SK-N-SH (cell line): ENCODE results near the gene AGBL4. TPM values are rescaled to one million over a fixed set of nuclear protein-coding genes. Genes with fewer than 3 reads are reported as not detected.

Source experiments
- CTCF ChIA-PET: fragments of 300-600, 350-600 bp; formaldehyde crosslinking; extraction: SDS; loops from one replicate; lab custom pipeline; 2021; lab: Yijun Ruan, JAX
- POLR2A ChIA-PET: fragments of 350-600 bp; sonication (Branson Sonifier 250); formaldehyde crosslinking; extraction: SDS; loops from one replicate; lab custom pipeline; 2020; ENCODE audit warnings: antibody characterized with exemption, inconsistent platforms; lab: Yijun Ruan, JAX
- DNase-seq: peaks from one replicate; pipeline ENCODE4 v3.0.0; 2012
- H2AFZ ChIP-seq: fragments of 200-600 bp; sonication (generic); 2 replicates; pipeline ENCODE4 v1.8.1; 2016; ENCODE audit warnings: antibody characterized with exemption, mild to moderate bottlenecking, low read depth
- H3F3A ChIP-seq: fragments of 200-600 bp; sonication (generic); replicated peaks from 2 replicates; pipeline ENCODE3; 2016; ENCODE audit warnings: antibody characterized with exemption, mild to moderate bottlenecking; ENCODE audit not compliant: insufficient read depth
- H3K27ac ChIP-seq, 2 experiments: fragments of 200-500 bp in 1 of 2; fragments of 200-600 bp in 1 of 2; sonication (Bioruptor generic) in 1 of 2; sonication (generic), shearing (Covaris generic) in 1 of 2; 2 replicates each; pipeline versions ENCODE4 v1.5.1 to v1.6.1; 2014 to 2016; ENCODE audit warnings: low read depth in 2 of 2, inconsistent platforms in 1 of 2, low read length in 1 of 2, mild to moderate bottlenecking in 1 of 2, mixed read lengths in 1 of 2
- H3K27me3 ChIP-seq: fragments of 200-600 bp; sonication (generic), shearing (Covaris generic); 2 replicates; pipeline ENCODE4 v1.6.1; 2016; ENCODE audit warnings: mixed run types; ENCODE audit not compliant: insufficient read depth
- H3K36me3 ChIP-seq, 2 experiments: fragments of 200-500 bp in 1 of 2; fragments of 200-600 bp in 1 of 2; sonication (Bioruptor generic) in 1 of 2; sonication (generic) in 1 of 2; replicated peaks in 1 of 2; 2 replicates each; pipeline versions ENCODE3 to v1.5.1; 2014 to 2016; ENCODE audit warnings: low read length in 1 of 2, mild to moderate bottlenecking in 1 of 2; ENCODE audit not compliant: insufficient read depth in 2 of 2, control insufficient read depth in 1 of 2
- H3K4me1 ChIP-seq, 2 experiments: fragments of 200-500 bp in 1 of 2; fragments of 200-600 bp in 1 of 2; sonication (Bioruptor generic) in 1 of 2; sonication (generic), shearing (Covaris generic) in 1 of 2; 2 replicates each; pipeline versions ENCODE4 v1.5.1 to v1.6.1; 2014 to 2016; ENCODE audit warnings: low read depth in 1 of 2, low read length in 1 of 2, mixed run types in 1 of 2; ENCODE audit not compliant: insufficient read depth in 2 of 2, control insufficient read depth in 1 of 2
- H3K4me2 ChIP-seq: fragments of 200-600 bp; sonication (generic), shearing (Covaris generic); 2 replicates; pipeline ENCODE4 v1.6.1; 2017; ENCODE audit warnings: mixed run types
- H3K4me3 ChIP-seq, 2 experiments: fragments of 200-500 bp in 1 of 2; fragments of 200-600 bp in 1 of 2; sonication (Bioruptor generic) in 1 of 2; sonication (generic), shearing (Covaris generic) in 1 of 2; 2 replicates each; pipeline versions ENCODE4 v1.5.1 to v1.8.1; 2014 to 2016; ENCODE audit warnings: low read depth in 2 of 2, inconsistent platforms in 1 of 2, low read length in 1 of 2, mild to moderate bottlenecking in 1 of 2, mixed read lengths in 1 of 2, moderate library complexity in 1 of 2
- H3K79me2 ChIP-seq: fragments of 200-600 bp; sonication (generic); 2 replicates; pipeline ENCODE4 v1.8.1; 2017; ENCODE audit warnings: mild to moderate bottlenecking; ENCODE audit not compliant: insufficient read depth
- H3K9ac ChIP-seq: fragments of 200-600 bp; sonication (generic); 2 replicates; pipeline ENCODE4 v1.6.1; 2017; ENCODE audit warnings: mixed run types
- H3K9me2 ChIP-seq: fragments of 200-600 bp; sonication (generic); 2 replicates; pipeline ENCODE4 v1.6.1; 2017; ENCODE audit warnings: mixed run types
- H3K9me3 ChIP-seq: fragments of 200-600 bp; sonication (generic); 2 replicates; pipeline ENCODE4 v1.6.1; 2017; ENCODE audit warnings: mixed run types, mild to moderate bottlenecking, moderate library complexity
- H4K20me1 ChIP-seq: fragments of 200-600 bp; sonication (generic); 2 replicates; pipeline ENCODE4 v1.6.1; 2017; ENCODE audit warnings: mild to moderate bottlenecking, mixed run types; ENCODE audit not compliant: insufficient read depth
- CHD2 ChIP-seq: fragments of 150-350 bp; IDR thresholded peaks from 2 replicates; pipeline ENCODE4 v1.6.1; 2018; ENCODE audit warnings: low read length; ENCODE audit not compliant: partially characterized antibody
- EZH2phosphoT487 ChIP-seq: fragments of 200-600 bp; sonication (generic); IDR thresholded peaks from 2 replicates; pipeline ENCODE4 v1.6.1; 2017; ENCODE audit warnings: low read depth, mixed run types, mild to moderate bottlenecking, antibody characterized with exemption, moderate library complexity, borderline replicate concordance
- JUND ChIP-seq: IDR thresholded peaks from 2 replicates; pipeline ENCODE4 v1.4.0; 2012
- MXI1 ChIP-seq: IDR thresholded peaks from 2 replicates; pipeline ENCODE4 v1.6.1; 2012; ENCODE audit warnings: mild to moderate bottlenecking, low read depth, low read length, improper control_type of control experiment
- NRF1 ChIP-seq: IDR thresholded peaks from 2 replicates; pipeline ENCODE4 v1.6.1; 2012; ENCODE audit warnings: low read depth, mild to moderate bottlenecking, low read length
- POLR2AphosphoS5 ChIP-seq: IDR thresholded peaks from 2 replicates; pipeline ENCODE4 v1.6.1; 2012; ENCODE audit warnings: low read depth, low read length
- RAD21 ChIP-seq: IDR thresholded peaks from 2 replicates; pipeline ENCODE4 v1.6.1; 2012; ENCODE audit warnings: mild to moderate bottlenecking, low read length
- SIN3A ChIP-seq: IDR thresholded peaks from 2 replicates; pipeline ENCODE4 v1.6.1; 2012; ENCODE audit warnings: low read depth, mild to moderate bottlenecking, low read length, moderate library complexity, borderline replicate concordance
- SMC3 ChIP-seq: IDR thresholded peaks from 2 replicates; pipeline ENCODE4 v1.6.1; 2012; ENCODE audit warnings: low read depth, low read length, improper control_type of control experiment
- TAF1 ChIP-seq: IDR thresholded peaks from 2 replicates; pipeline ENCODE4 v1.6.1; 2012; ENCODE audit warnings: low read depth, mild to moderate bottlenecking, low read length, moderate library complexity, borderline replicate concordance
- TEAD4 ChIP-seq: IDR thresholded peaks from 2 replicates; pipeline ENCODE4 v1.4.0; 2012; ENCODE audit warnings: mild to moderate bottlenecking, borderline replicate concordance; ENCODE audit not compliant: insufficient read depth
- WGBS: methylation state at CpG from one replicate; pipeline ENCODE4 v1.1.6; 2017; ENCODE audit warnings: low lambda C conversion rate; 5-methylcytosine and 5-hydroxymethylcytosine counted together
- polyA plus RNA-seq, 3 experiments: library from polyadenylated mRNA; depleted of rRNA; stranded (reverse); fragments of >200 nt; gene quantifications; 2 replicates each; pipeline ENCODE4 v1.2.3, GENCODE V29; 2012
- TF ChIP-seq, protein P1 (sequence below): IDR thresholded peaks from 2 replicates; pipeline ENCODE4; 2012
- TF ChIP-seq, protein P2 (sequence below): IDR thresholded peaks from 2 replicates; pipeline ENCODE4 v1.4.0; 2012; ENCODE audit warnings: low read depth, borderline replicate concordance
- TF ChIP-seq, protein P3 (sequence below): IDR thresholded peaks from 2 replicates; pipeline ENCODE4 v1.4.0; 2012; ENCODE audit warnings: low read depth
- TF ChIP-seq, protein P4 (sequence below): IDR thresholded peaks from 2 replicates; pipeline ENCODE4 v1.4.0; 2012; ENCODE audit warnings: low read depth, borderline replicate concordance

Gene AGBL4
- polyA plus RNA-seq, 1 of the 3 experiments (the other 2 are of a cell fraction) = 0.07 TPM

DNA sequence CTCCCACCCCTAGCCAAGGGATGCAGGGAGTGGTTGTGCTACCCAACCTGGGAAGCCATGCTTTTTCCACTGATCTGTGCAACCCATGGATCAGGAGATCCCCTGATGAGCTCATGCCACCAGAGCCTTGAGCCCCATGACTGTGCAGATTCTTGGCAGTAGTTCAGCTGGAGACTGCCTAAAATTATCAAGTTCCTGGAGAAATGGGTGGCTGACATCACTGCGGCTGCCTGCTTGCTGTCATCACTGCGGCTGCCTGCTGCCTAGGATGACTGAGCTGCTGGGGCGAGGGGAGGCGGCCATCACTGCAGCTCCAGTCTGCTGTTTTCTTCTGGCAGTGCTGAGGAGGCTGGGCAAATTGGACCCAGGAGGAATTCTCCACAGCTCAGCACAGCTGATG, 159.2 kb downstream of the AGBL4 start:
- Histone ChIP-seq H3K36me3 (no peaks in the 10 kb centered on the region), H3K4me1 (peaks cover 0 to 2% of the 10 kb centered on the region in 2 experiments; a peak in 1 of 4 replicates), H3K9me3 (no peaks in the 10 kb centered on the region), H3K4me2 (no peak overlapping the region), H3K9ac (no peak overlapping the region), H3K4me3 (no peak overlapping the region), H3K27ac (no peak overlapping the region), H3K79me2 (no peaks in the 10 kb centered on the region), H3K9me2 (no peaks in the 10 kb centered on the region), H3F3A (no peaks in the 10 kb centered on the region), H3K27me3 (no peaks in the 10 kb centered on the region), H2AFZ (no peak overlapping the region), H4K20me1 (no peaks in the 10 kb centered on the region)
- no peak for DNase-seq
- WGBS = no CpG with 5 or more reads among the region's 4 CpGs
- ChIA-PET CTCF (no interaction called here), POLR2A (no interaction called here)
- TF ChIP-seq JUND (no peak), TAF1 (no peak), EZH2phosphoT487 (no peak), RAD21 (no peak)
- TF ChIP-seq, protein P1, sequence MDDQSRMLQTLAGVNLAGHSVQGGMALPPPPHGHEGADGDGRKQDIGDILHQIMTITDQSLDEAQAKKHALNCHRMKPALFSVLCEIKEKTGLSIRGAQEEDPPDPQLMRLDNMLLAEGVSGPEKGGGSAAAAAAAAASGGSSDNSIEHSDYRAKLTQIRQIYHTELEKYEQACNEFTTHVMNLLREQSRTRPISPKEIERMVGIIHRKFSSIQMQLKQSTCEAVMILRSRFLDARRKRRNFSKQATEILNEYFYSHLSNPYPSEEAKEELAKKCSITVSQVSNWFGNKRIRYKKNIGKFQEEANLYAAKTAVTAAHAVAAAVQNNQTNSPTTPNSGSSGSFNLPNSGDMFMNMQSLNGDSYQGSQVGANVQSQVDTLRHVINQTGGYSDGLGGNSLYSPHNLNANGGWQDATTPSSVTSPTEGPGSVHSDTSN = no peak
- TF ChIP-seq, protein P2, sequence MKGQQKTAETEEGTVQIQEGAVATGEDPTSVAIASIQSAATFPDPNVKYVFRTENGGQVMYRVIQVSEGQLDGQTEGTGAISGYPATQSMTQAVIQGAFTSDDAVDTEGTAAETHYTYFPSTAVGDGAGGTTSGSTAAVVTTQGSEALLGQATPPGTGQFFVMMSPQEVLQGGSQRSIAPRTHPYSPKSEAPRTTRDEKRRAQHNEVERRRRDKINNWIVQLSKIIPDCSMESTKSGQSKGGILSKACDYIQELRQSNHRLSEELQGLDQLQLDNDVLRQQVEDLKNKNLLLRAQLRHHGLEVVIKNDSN = no peak

DNA sequence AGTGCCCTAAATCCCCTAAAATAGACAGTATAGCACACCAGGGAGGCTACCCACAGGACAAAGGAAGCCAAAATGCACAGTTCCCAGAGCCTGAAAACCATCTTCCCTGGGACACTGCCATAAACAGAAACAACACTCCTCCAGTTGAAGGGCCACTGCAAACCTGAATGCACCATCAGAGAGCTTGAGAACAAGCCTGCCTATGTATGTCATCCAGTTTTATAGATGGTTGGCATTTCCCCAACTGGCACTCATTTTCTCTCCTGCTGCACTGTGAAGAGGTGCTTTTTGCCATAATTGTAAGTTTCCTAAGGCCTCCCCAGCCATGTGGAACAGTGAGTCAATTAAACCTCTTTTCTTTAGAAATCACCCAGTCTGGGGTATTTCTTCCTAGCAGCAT, 169.0 kb downstream of the AGBL4 start:
- no peak overlapping the region for H3K27ac ChIP-seq
- no peak for TF ChIP-seq RAD21
- TF ChIP-seq MXI1 = no peak
- TF ChIP-seq TEAD4 = no peak
- TF ChIP-seq, protein P3, sequence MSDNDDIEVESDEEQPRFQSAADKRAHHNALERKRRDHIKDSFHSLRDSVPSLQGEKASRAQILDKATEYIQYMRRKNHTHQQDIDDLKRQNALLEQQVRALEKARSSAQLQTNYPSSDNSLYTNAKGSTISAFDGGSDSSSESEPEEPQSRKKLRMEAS = no peak
- no peak for TF ChIP-seq SMC3
- no peak for TF ChIP-seq CHD2
- TF ChIP-seq NRF1 = no peak
- TF ChIP-seq SIN3A = no peak
- TF ChIP-seq, protein P4, sequence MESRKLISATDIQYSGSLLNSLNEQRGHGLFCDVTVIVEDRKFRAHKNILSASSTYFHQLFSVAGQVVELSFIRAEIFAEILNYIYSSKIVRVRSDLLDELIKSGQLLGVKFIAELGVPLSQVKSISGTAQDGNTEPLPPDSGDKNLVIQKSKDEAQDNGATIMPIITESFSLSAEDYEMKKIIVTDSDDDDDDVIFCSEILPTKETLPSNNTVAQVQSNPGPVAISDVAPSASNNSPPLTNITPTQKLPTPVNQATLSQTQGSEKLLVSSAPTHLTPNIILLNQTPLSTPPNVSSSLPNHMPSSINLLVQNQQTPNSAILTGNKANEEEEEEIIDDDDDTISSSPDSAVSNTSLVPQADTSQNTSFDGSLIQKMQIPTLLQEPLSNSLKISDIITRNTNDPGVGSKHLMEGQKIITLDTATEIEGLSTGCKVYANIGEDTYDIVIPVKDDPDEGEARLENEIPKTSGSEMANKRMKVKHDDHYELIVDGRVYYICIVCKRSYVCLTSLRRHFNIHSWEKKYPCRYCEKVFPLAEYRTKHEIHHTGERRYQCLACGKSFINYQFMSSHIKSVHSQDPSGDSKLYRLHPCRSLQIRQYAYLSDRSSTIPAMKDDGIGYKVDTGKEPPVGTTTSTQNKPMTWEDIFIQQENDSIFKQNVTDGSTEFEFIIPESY = no peak
- TF ChIP-seq, protein P2 = no peak
- TF ChIP-seq POLR2AphosphoS5 = no peak
- no peaks in the 10 kb centered on the region for H4K20me1 ChIP-seq
- H3K9me3 ChIP-seq = no peaks in the 10 kb centered on the region
- H3F3A ChIP-seq = no peaks in the 10 kb centered on the region
- no peaks in the 10 kb centered on the region for H3K27me3 ChIP-seq
- no peak overlapping the region for H2AFZ ChIP-seq
- no peak overlapping the region for H3K4me3 ChIP-seq
- H3K4me2 ChIP-seq = no peak overlapping the region
- H3K9ac ChIP-seq = no peak overlapping the region
- H3K4me1 ChIP-seq = no peaks in the 10 kb centered on the region
- no peaks in the 10 kb centered on the region for H3K79me2 ChIP-seq
- POLR2A ChIA-PET = no interaction called here
- no peaks in the 10 kb centered on the region for H3K36me3 ChIP-seq
- DNase-seq = no peak
- no peaks in the 10 kb centered on the region for H3K9me2 ChIP-seq
- CTCF ChIA-PET = no interaction called here
